ENCODE data around the gene GOSR2.

DNA sequence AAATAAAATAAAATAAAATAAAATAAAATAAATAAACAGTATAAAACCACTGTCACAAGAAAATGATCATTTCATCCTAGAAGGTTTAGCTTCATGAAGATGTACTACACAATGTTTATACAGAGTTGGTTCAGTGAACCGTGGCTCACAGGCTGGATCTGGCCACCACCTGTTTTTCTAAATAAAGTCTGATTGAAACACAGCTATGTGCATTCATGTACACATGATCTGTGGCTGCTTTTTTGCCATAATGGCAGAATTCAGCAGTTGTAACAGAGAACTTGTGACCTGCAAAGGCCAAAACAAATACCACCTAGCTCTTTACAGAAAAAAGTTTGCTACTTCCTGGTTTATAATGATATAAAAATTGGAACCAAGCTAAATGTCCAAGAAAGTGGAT lies 68.7 kb downstream of the GOSR2 start:
- TF ChIP-seq, protein P1, sequence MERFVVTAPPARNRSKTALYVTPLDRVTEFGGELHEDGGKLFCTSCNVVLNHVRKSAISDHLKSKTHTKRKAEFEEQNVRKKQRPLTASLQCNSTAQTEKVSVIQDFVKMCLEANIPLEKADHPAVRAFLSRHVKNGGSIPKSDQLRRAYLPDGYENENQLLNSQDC (CRISPR knock-in tag; IDR thresholded peaks at IDR 0.05) = no peak
- TF ChIP-seq ZNF263 (CRISPR knock-in tag; IDR thresholded peaks at IDR 0.05; ENCODE audit: borderline replicate concordance) = no peak
- no peak for TF ChIP-seq ZNF140 (CRISPR knock-in tag; IDR thresholded peaks at IDR 0.05)
- TF ChIP-seq ZNF431 (CRISPR knock-in tag; IDR thresholded peaks at IDR 0.05) = no peak
- TF ChIP-seq KDM5B (IDR thresholded peaks at IDR 0.05; ENCODE audit: insufficient replicate concordance, low read depth, low read length) = no peak
- TF ChIP-seq POLR2A (conservative IDR thresholded peaks at IDR 0.05) = no peak
- TF ChIP-seq, protein P2, sequence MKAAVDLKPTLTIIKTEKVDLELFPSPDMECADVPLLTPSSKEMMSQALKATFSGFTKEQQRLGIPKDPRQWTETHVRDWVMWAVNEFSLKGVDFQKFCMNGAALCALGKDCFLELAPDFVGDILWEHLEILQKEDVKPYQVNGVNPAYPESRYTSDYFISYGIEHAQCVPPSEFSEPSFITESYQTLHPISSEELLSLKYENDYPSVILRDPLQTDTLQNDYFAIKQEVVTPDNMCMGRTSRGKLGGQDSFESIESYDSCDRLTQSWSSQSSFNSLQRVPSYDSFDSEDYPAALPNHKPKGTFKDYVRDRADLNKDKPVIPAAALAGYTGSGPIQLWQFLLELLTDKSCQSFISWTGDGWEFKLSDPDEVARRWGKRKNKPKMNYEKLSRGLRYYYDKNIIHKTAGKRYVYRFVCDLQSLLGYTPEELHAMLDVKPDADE (conservative IDR thresholded peaks at IDR 0.05; ENCODE audit: control insufficient read depth, low read depth, low read length) = no peak
- no peak for TF ChIP-seq NBN (IDR thresholded peaks at IDR 0.05; ENCODE audit: low read depth)
- no peak for TF ChIP-seq GABPA (tag; conservative IDR thresholded peaks at IDR 0.05; ENCODE audit: low read depth)
- no peak for TF ChIP-seq CREB1 (IDR thresholded peaks at IDR 0.05)
- TF ChIP-seq CREB1 (CRISPR knock-in tag; IDR thresholded peaks at IDR 0.05) = no peak
